HCT116 (cell line): ENCODE data around the gene FRMD4A. TPM values are rescaled to one million over a fixed set of nuclear protein-coding genes. Genes with fewer than 3 reads are reported as not detected.
A peak's percentile ranks its signal among the peaks of the same experiment; 100 is the strongest.

ENCODE experiments used
- ATAC-seq: fragments of 200-7000 bp; cut with Tn5 transposase; 2 replicates; pipeline ENCODE4 v1.9.1; 2020; ENCODE audit warnings: mild to moderate bottlenecking, moderate library complexity
- BruUV-seq: library from RNA; stranded (reverse); fragments of 400-500 nt; replicated peaks from 2 replicates; lab custom pipeline; 2021; lab: Mats Ljungman, UMichigan
- CTCF ChIA-PET: fragments of 300-600 bp; sonication (Branson Sonifier 250); formaldehyde crosslinking; loops from one replicate; lab custom pipeline; 2021; ENCODE audit warnings: antibody characterized with exemption; lab: Charles Lee
- POLR2A ChIA-PET: fragments of 300-600, 350-600 bp; sonication (Branson Sonifier 250); formaldehyde crosslinking; loops from one replicate; lab custom pipeline; 2021; ENCODE audit warnings: antibody characterized with exemption; lab: Charles Lee
- RAD21 ChIA-PET, 2 experiments: fragments of 300-600 bp; sonication (Branson Sonifier 250); formaldehyde crosslinking; loops; one replicate each; lab custom pipeline; 2023; ENCODE audit warnings: low total read pairs in 2 of 2; ENCODE audit not compliant: uncharacterized antibody in 2 of 2, unreplicated experiment in 2 of 2, low non-redundant PET in 1 of 2; lab: Charles Lee
- DNase-seq: peaks from one replicate; pipeline ENCODE4 v3.0.0-alpha.2; 2010; ENCODE audit warnings: low read depth, low spot score
- H2AFZ ChIP-seq: fragments of 200-600 bp; shearing (Covaris generic), sonication (generic); 2 replicates; pipeline ENCODE4 v1.6.1; 2017; ENCODE audit warnings: low read depth, mixed run types, mixed read lengths, antibody characterized with exemption, low read length; ENCODE audit not compliant: poor library complexity, severe bottlenecking
- H3K27ac ChIP-seq: 2 replicates; pipeline ENCODE4 v1.5.1; 2012; ENCODE audit warnings: low read depth, low read length
- H3K27me3 ChIP-seq: fragments of 200-600 bp; sonication (generic); 2 replicates; pipeline ENCODE4 v1.6.1; 2016; ENCODE audit warnings: mixed run types, low read length, mixed read lengths; ENCODE audit not compliant: insufficient read depth
- H3K36me3 ChIP-seq, 2 experiments: fragments of 200-500 bp in 1 of 2; fragments of 200-600 bp in 1 of 2; sonication (Bioruptor generic) in 1 of 2; sonication (generic) in 1 of 2; 2 replicates each; pipeline versions ENCODE4 v1.5.1 to v1.6.1; 2014 to 2016; ENCODE audit warnings: low read length in 2 of 2, inconsistent platforms in 1 of 2, mixed read lengths in 1 of 2, mixed run types in 1 of 2; ENCODE audit not compliant: insufficient read depth in 2 of 2, control insufficient read depth in 1 of 2
- H3K4me1 ChIP-seq, 2 experiments: fragments of 200-600 bp in 1 of 2; sonication (generic) in 1 of 2; 2 replicates each; pipeline versions ENCODE4 v1.5.1 to v1.6.1; 2012 to 2017; ENCODE audit warnings: low read length in 2 of 2, inconsistent platforms in 1 of 2, mild to moderate bottlenecking in 1 of 2, mixed read lengths in 1 of 2, mixed run types in 1 of 2, moderate library complexity in 1 of 2; ENCODE audit not compliant: insufficient read depth in 2 of 2, control insufficient read depth in 1 of 2
- H3K4me2 ChIP-seq: fragments of 200-600 bp; sonication (generic); 2 replicates; pipeline ENCODE4 v1.6.1; 2017; ENCODE audit warnings: mixed run types, low read length, mixed read lengths
- H3K4me3 ChIP-seq, 2 experiments: fragments of 200-600 bp in 1 of 2; sonication (generic) in 1 of 2; replicated peaks in 1 of 2; 2 replicates each; pipeline ENCODE4 v1.5.1; 2011 to 2016; ENCODE audit warnings: low read length in 2 of 2, control low read depth in 1 of 2, low read depth in 1 of 2, mild to moderate bottlenecking in 1 of 2, mixed read lengths in 1 of 2, mixed run types in 1 of 2
- H3K79me2 ChIP-seq: fragments of 200-600 bp; sonication (generic); 2 replicates; pipeline ENCODE4 v1.6.1; 2017; ENCODE audit warnings: mild to moderate bottlenecking, mixed run types, low read length, moderate library complexity, mixed read lengths; ENCODE audit not compliant: insufficient read depth
- H3K9ac ChIP-seq: fragments of 200-600 bp; sonication (generic); 2 replicates; pipeline ENCODE4 v1.6.1; 2016; ENCODE audit warnings: low read length, mixed read lengths
- H3K9me2 ChIP-seq: fragments of 200-600 bp; sonication (generic), shearing (Covaris generic); 2 replicates; pipeline ENCODE4 v1.6.1; 2017; ENCODE audit warnings: mixed run types, mild to moderate bottlenecking, moderate library complexity; ENCODE audit not compliant: insufficient read depth
- H3K9me3 ChIP-seq, 2 experiments: fragments of 200-500 bp in 1 of 2; fragments of 200-600 bp in 1 of 2; sonication (Bioruptor generic) in 1 of 2; sonication (generic) in 1 of 2; 2 replicates each; pipeline ENCODE4 v1.6.1; 2014 to 2017; ENCODE audit warnings: low read length in 2 of 2, mixed read lengths in 2 of 2, inconsistent platforms in 1 of 2, low read depth in 1 of 2, mild to moderate bottlenecking in 1 of 2, mixed run types in 1 of 2, moderate library complexity in 1 of 2; ENCODE audit not compliant: control insufficient read depth in 1 of 2, insufficient read depth in 1 of 2
- H4K20me1 ChIP-seq: fragments of 200-600 bp; sonication (generic), shearing (Covaris generic); 2 replicates; pipeline ENCODE4 v1.6.1; 2017; ENCODE audit warnings: mixed run types, mild to moderate bottlenecking, moderate library complexity; ENCODE audit not compliant: insufficient read depth
- ELF1 ChIP-seq: IDR thresholded peaks from 2 replicates; pipeline ENCODE4 v1.6.1; 2012; ENCODE audit warnings: low read depth, borderline replicate concordance
- FOSL1 ChIP-seq: IDR thresholded peaks from 2 replicates; pipeline ENCODE4 v1.6.1; 2012; ENCODE audit warnings: low read depth
- RAD21 ChIP-seq: IDR thresholded peaks from 2 replicates; pipeline ENCODE4 v1.6.1; 2012; ENCODE audit warnings: low read depth, mild to moderate bottlenecking
- intact Hi-C: fragments of 100-400 bp; cut with micrococcal nuclease; formaldehyde crosslinking; loops from 2 replicates; pipeline ENCODE4 v1.10.0; 2022
- total RNA-seq: library from RNA; stranded (reverse); gene quantifications from one replicate; pipeline ENCODE4 v1.2.1, GENCODE V29; 2021; ENCODE audit not compliant: unreplicated experiment
- TF ChIP-seq, protein P1 (sequence below), 3 experiments: fragments of 200-600 bp in 1 of 3; sonication (generic) in 1 of 3; IDR thresholded peaks in 2 of 3; conservative IDR thresholded peaks in 1 of 3; 2 replicates each; pipeline ENCODE4 v1.5.1; 2012 to 2017; ENCODE audit warnings: low read depth in 2 of 3, low read length in 2 of 3, antibody characterized with exemption in 1 of 3, borderline replicate concordance in 1 of 3, control low read depth in 1 of 3, mild to moderate bottlenecking in 1 of 3, mixed read lengths in 1 of 3, mixed run types in 1 of 3, moderate library complexity in 1 of 3; ENCODE audit not compliant: insufficient read depth in 1 of 3

Gene FRMD4A
- total RNA-seq, 1 experiment from 2014 or later, result 0.20 TPM

DNA sequence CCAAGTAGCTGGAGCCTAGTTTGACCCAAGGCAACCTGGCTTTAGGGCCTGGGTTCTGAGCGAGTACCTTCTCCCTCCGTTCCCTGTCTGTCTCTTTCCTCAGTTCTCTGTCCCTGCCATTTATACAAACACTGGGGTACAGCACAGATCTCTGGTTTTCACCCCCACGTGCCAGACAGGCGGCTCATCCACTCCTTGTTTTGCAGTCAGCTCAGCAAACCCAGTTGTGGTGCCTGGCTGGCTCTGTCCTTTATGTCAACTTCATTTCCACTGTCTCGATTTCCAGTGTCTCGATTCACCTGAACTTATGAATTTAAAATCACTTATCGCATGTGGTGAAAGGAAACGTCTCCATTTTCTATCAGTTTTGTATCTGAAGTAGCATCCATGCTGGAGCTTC is 230.8 kb downstream of the FRMD4A start:
- Histone ChIP-seq H3K9me3 (no peaks in the 10 kb centered on the region), H2AFZ (no peak overlapping the region), H3K4me2 (no peak overlapping the region), H3K4me3 (no peak overlapping the region), H3K9me2 (no peaks in the 10 kb centered on the region), H3K79me2 (no peaks in the 10 kb centered on the region), H3K4me1 (no peaks in the 10 kb centered on the region), H3K9ac (no peak overlapping the region), H3K27ac (no peak overlapping the region), H4K20me1 (no peaks in the 10 kb centered on the region), H3K36me3 (no peaks in the 10 kb centered on the region), H3K27me3 (peaks cover 14% of the 10 kb centered on the region)
- BruUV-seq, result no TSS peak
- DNase-seq (no peak), ATAC-seq (no peak)
- TF ChIP-seq ELF1, result no peak
- POLR2A ChIA-PET, result no interaction called here
- RAD21 ChIA-PET, result no interaction called here
- intact Hi-C loops, result no loop called here
- CTCF ChIA-PET, result no interaction called here

DNA sequence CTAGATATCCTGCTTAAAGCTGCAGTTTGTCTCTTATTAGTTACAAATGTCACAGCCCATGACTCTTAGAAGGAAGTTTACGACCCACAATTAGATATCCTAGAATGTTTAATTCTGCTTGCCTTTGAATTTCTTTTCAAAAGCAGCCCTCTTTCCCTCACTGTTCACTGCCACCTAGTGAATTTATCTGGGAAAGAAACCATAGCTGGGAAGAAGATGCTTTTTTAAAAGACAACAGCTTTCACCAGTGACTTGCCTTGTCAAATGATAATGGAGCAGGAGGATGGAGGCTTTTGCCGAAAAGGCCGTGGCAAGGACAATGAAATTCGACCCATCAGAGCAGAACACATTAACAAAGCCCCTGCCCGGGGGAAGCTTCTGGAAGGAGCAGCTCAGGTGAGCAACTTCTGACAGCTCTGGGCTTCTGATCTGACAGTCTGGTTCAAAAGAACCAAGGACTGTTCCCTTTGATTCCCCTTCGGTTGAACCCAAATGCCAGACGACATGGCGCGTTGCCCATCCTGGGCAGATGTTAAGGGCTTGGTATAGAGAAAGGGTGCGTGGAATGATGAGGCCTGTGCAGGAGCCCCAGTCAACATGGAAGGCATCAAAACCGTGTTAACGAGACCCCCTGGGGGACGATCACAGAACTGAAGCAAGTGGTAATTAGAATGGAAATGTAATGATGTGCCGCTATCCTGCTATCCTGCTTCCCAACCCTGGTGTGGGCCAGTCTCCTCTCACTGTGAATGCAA is 236.8 kb downstream of the FRMD4A start:
- ATAC-seq (no peak), DNase-seq (no peak)
- H3K4me1 ChIP-seq, result no peaks in the 10 kb centered on the region
- no peak overlapping the region for H3K4me2 ChIP-seq
- TF ChIP-seq, protein P1, sequence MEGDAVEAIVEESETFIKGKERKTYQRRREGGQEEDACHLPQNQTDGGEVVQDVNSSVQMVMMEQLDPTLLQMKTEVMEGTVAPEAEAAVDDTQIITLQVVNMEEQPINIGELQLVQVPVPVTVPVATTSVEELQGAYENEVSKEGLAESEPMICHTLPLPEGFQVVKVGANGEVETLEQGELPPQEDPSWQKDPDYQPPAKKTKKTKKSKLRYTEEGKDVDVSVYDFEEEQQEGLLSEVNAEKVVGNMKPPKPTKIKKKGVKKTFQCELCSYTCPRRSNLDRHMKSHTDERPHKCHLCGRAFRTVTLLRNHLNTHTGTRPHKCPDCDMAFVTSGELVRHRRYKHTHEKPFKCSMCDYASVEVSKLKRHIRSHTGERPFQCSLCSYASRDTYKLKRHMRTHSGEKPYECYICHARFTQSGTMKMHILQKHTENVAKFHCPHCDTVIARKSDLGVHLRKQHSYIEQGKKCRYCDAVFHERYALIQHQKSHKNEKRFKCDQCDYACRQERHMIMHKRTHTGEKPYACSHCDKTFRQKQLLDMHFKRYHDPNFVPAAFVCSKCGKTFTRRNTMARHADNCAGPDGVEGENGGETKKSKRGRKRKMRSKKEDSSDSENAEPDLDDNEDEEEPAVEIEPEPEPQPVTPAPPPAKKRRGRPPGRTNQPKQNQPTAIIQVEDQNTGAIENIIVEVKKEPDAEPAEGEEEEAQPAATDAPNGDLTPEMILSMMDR (IDR thresholded peaks at IDR 0.05 in 2 of 3, conservative IDR thresholded peaks at IDR 0.05 in 1 of 3; ENCODE audit: borderline replicate concordance in 1 of 3, insufficient read depth in 1 of 3, low read depth in 2 of 3, low read length in 2 of 3), result peak in 2 of 3 experiments; percentile 14 to 27; a peak in 2 of 6 replicates
- no peak for TF ChIP-seq FOSL1
- TF ChIP-seq RAD21, result peak; percentile 34; the same call in 1 of the 2 replicates
- intact Hi-C loops, result loop anchor here (1.0 kb wide), 1 partner anchor 307 kb away; no protein-coding TSS in a partner anchor
- RAD21 ChIA-PET, result no interaction called here
- POLR2A ChIA-PET, result no interaction called here
- CTCF ChIA-PET, result interaction anchor here (0.8 to 1.2 kb wide), 3 partner anchors 303 to 309 kb away, joined by 3 to 10 read pairs (median 5); no protein-coding TSS in a partner anchor
- H4K20me1 ChIP-seq, result no peaks in the 10 kb centered on the region
- no peak overlapping the region for H2AFZ ChIP-seq
- no peaks in the 10 kb centered on the region for H3K36me3 ChIP-seq
- no peaks in the 10 kb centered on the region for H3K9me3 ChIP-seq
- H3K4me3 ChIP-seq, result no peak overlapping the region
- no peak overlapping the region for H3K9ac ChIP-seq
- no TSS peak for BruUV-seq
- 0 out of 2 replicates have a peak, but pooled peaks cover under 1% of the 10 kb centered on the region for H3K27me3 ChIP-seq
- no peaks in the 10 kb centered on the region for H3K79me2 ChIP-seq
- no peak overlapping the region for H3K27ac ChIP-seq
- H3K9me2 ChIP-seq, result no peaks in the 10 kb centered on the region
